CD4-positive, alpha-beta T cell treated with Interleukin-1 beta for 1 hour (primary cell): ENCODE measurements around the gene PDZD7.
"Not testable (repeated sequence)": the region's sequence is repeated elsewhere in the genome, so short reads cannot be mapped to it uniquely, and the experiment has no call there.

ENCODE experiments used
- DNase-seq, 2 donors: peaks; one replicate each; pipeline ENCODE4 v3.0.0-alpha.2; 2020 to 2022

The PDZD7 gene

GRCh38 chr10:100981178-100981772, 49.7 kb downstream of the PDZD7 start:
- DNase-seq = no peak

- no peak for DNase-seq
Measured at GRCh38 chr10:100980711-100981110, 50.2 kb downstream of the PDZD7 start.

DNA sequence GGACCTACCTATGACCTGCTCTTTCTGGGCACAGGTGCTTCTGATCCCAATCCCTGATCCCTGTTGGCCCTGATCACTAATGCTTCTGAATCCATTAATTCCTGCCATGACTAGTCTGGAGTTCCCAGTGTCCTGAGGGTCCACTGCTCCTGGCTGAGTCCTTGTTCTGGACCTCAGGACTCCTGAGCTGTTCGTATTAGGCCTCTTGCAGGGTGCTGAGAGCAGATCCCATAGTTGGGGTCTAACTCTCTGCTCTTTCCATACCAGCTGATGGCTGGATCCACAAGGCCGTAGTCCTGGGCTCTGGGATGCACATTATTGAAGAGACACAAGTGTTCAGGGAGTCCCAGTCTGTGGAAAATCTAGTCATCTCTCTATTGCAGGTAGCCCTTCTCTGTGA, 50.6 kb downstream of the PDZD7 start:
- no peak for DNase-seq

- DNase-seq = no peak
Measured at GRCh38 chr10:100979791-100980272, 51.1 kb downstream of the PDZD7 start.

DNA sequence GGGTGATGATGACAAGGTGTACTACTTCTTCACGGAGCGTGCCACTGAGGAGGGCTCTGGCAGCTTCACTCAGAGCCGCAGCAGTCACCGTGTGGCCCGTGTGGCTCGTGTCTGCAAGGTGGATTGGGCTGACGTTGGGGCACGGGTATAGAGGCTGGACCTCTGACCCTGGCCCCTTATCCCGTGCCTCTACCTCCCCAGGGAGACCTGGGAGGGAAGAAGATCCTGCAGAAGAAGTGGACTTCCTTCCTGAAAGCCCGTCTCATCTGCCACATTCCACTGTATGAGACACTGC, 52.1 kb downstream of the PDZD7 start:
- no peak for DNase-seq

- no peak for DNase-seq
Measured at GRCh38 chr10:100978121-100978900, 52.6 kb downstream of the PDZD7 start.

DNA sequence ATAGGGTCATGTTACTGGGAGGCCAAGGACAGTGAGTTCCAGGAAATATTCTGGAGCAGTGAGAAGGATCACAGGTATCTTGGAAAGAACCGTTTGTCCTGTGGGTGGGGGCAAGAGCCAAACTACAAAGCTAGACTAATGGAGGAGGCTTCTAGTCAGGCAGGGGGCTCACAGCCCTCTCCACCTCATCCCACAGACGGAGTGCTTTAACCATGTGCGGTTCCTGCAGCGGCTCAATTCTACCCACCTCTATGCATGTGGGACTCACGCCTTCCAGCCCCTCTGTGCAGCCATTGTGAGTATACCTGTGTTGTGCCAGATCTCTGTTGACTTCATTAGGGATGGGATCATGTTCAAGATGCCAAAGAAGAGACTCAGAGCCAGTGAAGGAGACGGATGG, 53.5 kb downstream of the PDZD7 start:
- DNase-seq = no peak

DNA sequence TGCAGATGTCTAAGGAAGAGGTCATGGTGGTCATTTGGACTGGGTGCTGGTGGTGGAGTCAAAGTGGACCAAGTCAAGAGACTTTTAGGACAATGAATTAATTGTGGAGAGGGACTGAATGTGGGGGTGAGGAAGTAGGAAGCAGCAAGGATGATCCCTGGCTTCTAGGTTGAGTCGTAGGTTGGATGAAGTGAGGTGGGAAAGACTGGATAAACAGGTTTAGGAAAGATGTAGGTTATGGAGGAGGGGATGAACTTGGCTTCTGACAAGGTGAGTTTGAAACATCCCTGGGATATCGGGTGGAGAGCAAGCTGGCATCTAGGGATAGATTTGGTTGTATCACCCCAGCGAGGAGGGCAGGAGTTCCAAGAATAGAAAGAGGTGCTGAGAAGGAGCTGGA, 54.0 kb downstream of the PDZD7 start:
- DNase-seq = no peak

GRCh38 chr10:100975397-100975796, 55.5 kb downstream of the PDZD7 start:
- DNase-seq = not testable (repeated sequence)

GRCh38 chr10:100972904-100973535, 57.9 kb downstream of the PDZD7 start:
- no peak for DNase-seq

- DNase-seq = no peak
Measured at GRCh38 chr10:100972115-100972903, 58.6 kb downstream of the PDZD7 start.

DNA sequence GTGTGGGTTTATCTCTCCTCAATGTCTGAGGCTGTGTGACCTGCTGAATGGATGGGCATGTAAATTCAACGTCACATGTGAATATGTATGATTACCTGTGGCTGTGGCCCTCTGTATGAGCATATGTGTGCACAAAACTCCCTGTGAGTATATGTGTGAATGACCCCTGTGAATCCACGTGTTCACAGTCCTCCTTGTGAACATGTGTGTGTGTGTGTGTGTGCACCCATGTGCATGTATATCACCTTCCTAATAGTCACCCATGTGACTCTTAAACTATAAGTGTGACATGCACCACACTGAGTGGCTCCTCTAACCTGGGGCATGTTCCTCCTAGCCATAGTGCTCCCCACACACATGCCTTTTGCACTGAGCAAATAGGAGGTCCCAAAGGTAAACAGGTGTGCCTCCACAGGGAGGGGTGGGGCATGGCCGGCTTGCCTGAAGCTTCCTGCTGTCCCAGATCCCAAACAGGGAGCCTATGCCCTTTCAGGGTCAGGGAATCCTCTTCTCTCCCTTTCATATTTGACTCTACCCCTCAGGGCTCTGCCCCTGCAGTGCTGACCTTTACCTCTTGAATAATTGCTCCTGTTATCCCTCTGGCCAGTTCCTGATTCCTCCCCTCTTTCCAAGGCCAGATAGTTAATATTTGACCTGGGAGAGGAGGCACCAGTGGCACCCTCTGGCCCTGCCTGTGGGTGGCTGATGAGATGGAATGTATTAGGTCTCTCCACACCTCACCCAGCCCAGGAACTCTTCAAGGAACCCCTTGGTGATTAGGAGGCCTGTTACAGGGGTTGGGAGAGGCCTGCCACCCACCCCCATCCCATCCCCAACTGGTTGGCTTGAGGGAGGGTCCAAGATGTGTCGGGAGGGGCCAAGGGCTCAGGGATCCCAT, 59.8 kb downstream of the PDZD7 start:
- DNase-seq = no peak

DNA sequence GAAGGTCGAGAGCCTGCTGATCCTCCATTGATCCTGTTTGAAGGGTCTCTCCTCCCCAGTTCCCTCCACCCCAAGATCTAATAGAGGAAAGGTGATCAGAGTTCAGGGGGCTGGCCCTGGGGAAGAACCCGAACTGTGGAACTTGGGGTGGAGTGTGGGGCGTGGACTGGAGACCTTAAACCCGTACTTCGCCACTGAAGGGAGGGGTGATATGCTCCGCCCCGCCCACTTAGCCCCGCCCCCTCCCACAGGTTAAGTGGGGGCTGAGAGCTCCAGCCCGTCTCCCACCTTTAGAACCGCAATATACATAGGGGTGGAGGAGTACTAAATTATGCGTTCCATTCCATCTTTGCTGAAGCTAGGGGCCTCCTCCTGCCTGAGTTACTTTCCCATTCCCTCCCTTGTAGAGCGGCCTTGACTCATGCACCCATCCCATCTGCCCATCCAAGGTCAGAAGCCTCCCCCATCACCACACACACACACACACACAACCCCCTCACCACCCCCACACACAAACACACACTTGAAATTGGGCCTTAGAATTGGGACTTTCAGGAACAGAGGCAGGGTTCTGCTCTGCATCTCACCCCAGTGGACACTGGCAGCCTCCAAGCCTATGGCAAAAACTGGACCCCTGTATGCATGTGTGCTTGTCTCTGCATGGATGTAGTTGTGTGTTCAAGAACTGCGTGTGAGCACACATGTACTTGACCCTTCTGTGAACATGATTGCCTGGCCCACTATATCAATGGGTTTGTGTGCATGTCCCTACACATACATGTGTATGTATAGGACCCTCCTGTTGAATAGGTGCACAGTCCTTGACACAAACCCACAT, 60.6 kb downstream of the PDZD7 start:
- DNase-seq = peak; percentile 49 to 53

GRCh38 chr10:100969187-100970075, 61.5 kb downstream of the PDZD7 start, which contains the start of gene SEMA4G:
Gene SEMA4G (plus strand): TSS chr10:100969504. CDS start chr10:100972913, 3,409 bp downstream.
- peak; percentile 35 to 40 for DNase-seq

- no peak for DNase-seq
Measured at GRCh38 chr10:100968863-100969186, 62.1 kb downstream of the PDZD7 start.

GRCh38 chr10:100968062-100968736, 62.7 kb downstream of the PDZD7 start:
- DNase-seq = no peak

DNA sequence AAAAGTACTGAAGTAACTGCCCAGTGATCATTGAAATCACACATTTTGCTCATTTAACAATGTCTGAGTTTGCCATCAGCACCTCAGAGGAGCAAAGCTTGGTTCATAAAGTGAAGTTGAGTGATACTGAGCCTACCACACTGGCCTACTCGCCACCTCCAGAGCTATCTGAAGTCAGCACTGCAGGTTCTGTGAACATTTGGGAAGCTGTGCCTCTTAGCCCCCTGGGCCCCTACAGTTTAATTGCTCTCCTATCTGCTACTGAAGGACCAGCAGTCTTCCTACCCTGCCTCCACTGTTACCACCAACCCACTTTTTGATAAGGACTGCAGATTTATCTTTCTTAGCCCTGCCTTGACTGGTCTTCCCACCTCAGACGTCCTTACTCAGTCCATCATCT, 63.6 kb downstream of the PDZD7 start:
- DNase-seq = no peak

GRCh38 chr10:100966887-100967286, 64.0 kb downstream of the PDZD7 start:
- DNase-seq = no peak

DNA sequence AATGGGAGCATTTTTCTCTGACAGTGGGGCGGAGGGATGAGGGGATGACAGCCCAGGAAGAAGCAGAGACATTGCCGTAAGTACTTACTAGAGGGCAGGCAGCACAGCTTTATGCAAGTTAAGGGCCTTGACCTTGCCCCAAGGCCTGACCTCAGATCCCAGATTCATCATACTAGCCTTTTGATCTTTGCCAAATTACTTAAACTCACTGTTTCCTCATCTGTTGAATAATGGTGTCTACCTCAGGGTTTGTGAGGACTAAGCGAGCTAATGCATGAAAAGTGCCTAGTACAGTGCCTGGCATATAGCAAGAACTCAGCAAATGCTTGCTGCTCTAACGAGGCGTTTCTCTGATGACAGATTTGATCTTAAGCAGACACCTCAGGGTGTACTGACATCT, 65.1 kb downstream of the PDZD7 start:
- no peak for DNase-seq

- DNase-seq = no peak
Measured at GRCh38 chr10:100963826-100964225, 67.1 kb downstream of the PDZD7 start.
